ENCODE results near the gene CST3. TPM values are rescaled to one million over a fixed set of nuclear protein-coding genes. Genes with fewer than 3 reads are reported as not detected.

CST3 gene
- total RNA-seq, 1 experiment from 2014 or later = 181 TPM

DNA sequence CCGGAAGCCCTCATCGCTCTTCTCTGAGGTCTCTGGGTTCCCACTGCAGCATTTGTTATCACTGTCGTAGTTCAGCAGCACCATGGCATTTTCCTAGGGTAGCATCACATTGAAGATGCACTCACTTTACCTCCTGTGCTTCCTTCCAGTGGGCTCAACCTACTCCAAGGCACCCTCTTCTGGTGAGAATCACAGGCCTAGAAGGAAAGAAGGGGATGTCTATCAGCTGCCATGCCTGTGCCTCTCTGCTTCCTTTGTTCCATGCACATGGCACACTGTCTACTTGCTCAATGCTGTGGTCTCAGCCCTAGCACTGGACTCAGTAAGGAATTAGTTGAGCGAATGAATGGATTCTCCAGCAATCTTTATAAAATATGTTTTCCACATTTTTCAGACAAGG, 28.4 kb upstream of the CST3 start:
- H3K4me2 ChIP-seq (ENCODE audit: low read length) = no peak overlapping the region
- H3K4me3 ChIP-seq (replicated peaks in 1 of 2; ENCODE audit: low read depth in 1 of 2, low read length in 2 of 2) = no peak overlapping the region
- ATAC-seq (0 out of 2 replicates have a peak, but pooled peaks have one; percentile 42), DNase-seq (ENCODE audit: low read depth, low spot score) (no peak)
- H3K36me3 ChIP-seq (ENCODE audit: control insufficient read depth in 1 of 2, insufficient read depth in 2 of 2, low read length in 2 of 2) = no peaks in the 10 kb centered on the region
- intact Hi-C loops (cut with micrococcal nuclease) = loop anchor here (5.0 kb wide), 3 partner anchors 59 to 1116 kb away; partner anchors contain the start of gene CST9
- no peaks in the 10 kb centered on the region for H3K9me3 ChIP-seq (ENCODE audit: control insufficient read depth in 1 of 2, insufficient read depth in 1 of 2, low read depth in 1 of 2, low read length in 2 of 2)
- no peaks in the 10 kb centered on the region for H3K79me2 ChIP-seq (ENCODE audit: insufficient read depth, low read length)
- RAD21 ChIA-PET (ENCODE audit: low non-redundant PET in 1 of 2, low total read pairs in 2 of 2, uncharacterized antibody in 2 of 2, unreplicated experiment in 2 of 2) = no interaction called here
- CTCF ChIA-PET = interaction anchor here (1.2 kb wide), 1 partner anchor 225 kb away, joined by 3 read pairs; no protein-coding TSS in a partner anchor
- TF ChIP-seq RAD21 (IDR thresholded peaks at IDR 0.05; ENCODE audit: low read depth) (no peak), CTCF (IDR thresholded peaks at IDR 0.05 in 2 of 3, conservative IDR thresholded peaks at IDR 0.05 in 1 of 3; ENCODE audit: borderline replicate concordance in 1 of 3, insufficient read depth in 1 of 3, low read depth in 2 of 3, low read length in 2 of 3) (peak in 2 of 3 experiments; percentile 8 to 12; a peak in 2 of 6 replicates), SIN3A (IDR thresholded peaks at IDR 0.05; ENCODE audit: low read depth) (no peak)
- no peaks in the 10 kb centered on the region for H4K20me1 ChIP-seq (ENCODE audit: insufficient read depth)
- no TSS peak for BruUV-seq (replicated peaks)
- no peaks in the 10 kb centered on the region for H3K4me1 ChIP-seq (ENCODE audit: control insufficient read depth in 1 of 2, insufficient read depth in 2 of 2, low read length in 2 of 2)
- H2AFZ ChIP-seq (ENCODE audit: low read depth, low read length, poor library complexity, severe bottlenecking) = no peak overlapping the region
- H3K9ac ChIP-seq (ENCODE audit: low read length) = no peak overlapping the region
- H3K9me2 ChIP-seq (ENCODE audit: insufficient read depth) = no peaks in the 10 kb centered on the region
- POLR2A ChIA-PET = no interaction called here
- no peak overlapping the region for H3K27ac ChIP-seq (ENCODE audit: low read depth, low read length)
- no peaks in the 10 kb centered on the region for H3K27me3 ChIP-seq (ENCODE audit: insufficient read depth, low read length)

DNA sequence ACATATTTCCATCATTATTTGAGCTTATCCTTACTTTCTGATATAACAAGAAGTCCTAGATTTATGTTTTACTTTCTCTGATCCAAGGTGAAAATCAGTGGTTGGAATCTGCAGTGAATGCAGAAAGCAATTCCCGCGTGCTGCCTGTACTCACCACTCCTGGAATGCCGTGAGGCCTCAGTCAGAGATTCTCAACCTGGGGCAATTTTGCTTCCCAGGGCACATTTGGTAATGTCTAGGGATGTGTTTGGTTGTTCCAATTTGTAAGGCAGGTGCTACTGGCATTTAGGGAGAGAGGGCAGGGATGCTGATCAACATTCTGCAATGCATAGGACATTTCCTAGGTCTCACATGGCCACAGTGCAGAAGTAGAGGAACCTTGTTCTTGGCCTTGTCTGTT, 27.2 kb upstream of the CST3 start:
- TF ChIP-seq SP1 (IDR thresholded peaks at IDR 0.05; ENCODE audit: low read depth) (no peak), CBX3 (IDR thresholded peaks at IDR 0.05; ENCODE audit: low read depth) (no peak), SIN3A (IDR thresholded peaks at IDR 0.05; ENCODE audit: low read depth) (no peak), ZNF274 (IDR thresholded peaks at IDR 0.05; ENCODE audit: low read depth, low read length) (no peak), CEBPB (IDR thresholded peaks at IDR 0.05; ENCODE audit: low read depth) (no peak), ELF1 (IDR thresholded peaks at IDR 0.05; ENCODE audit: borderline replicate concordance, low read depth) (no peak), POLR2A (IDR thresholded peaks at IDR 0.05; ENCODE audit: borderline replicate concordance, extremely low read depth, insufficient read depth, insufficient read length) (no peak), RAD21 (IDR thresholded peaks at IDR 0.05; ENCODE audit: low read depth) (no peak), FOSL1 (IDR thresholded peaks at IDR 0.05; ENCODE audit: low read depth) (no peak), JUND (IDR thresholded peaks at IDR 0.05) (no peak), MAX (IDR thresholded peaks at IDR 0.05) (no peak), ZBTB33 (IDR thresholded peaks at IDR 0.05; ENCODE audit: extremely low read depth, insufficient replicate concordance, low read length) (no peak), EZH2 (IDR thresholded peaks at IDR 0.05) (no peak), TCF7L2 (IDR thresholded peaks at IDR 0.05; ENCODE audit: borderline replicate concordance, extremely low read depth, insufficient read depth, insufficient read length) (no peak), EGR1 (IDR thresholded peaks at IDR 0.05; ENCODE audit: low read depth) (no peak), EZH2phosphoT487 (IDR thresholded peaks at IDR 0.05; ENCODE audit: borderline replicate concordance) (no peak)
- Histone ChIP-seq H3K9ac (ENCODE audit: low read length) (no peak overlapping the region), H4K20me1 (ENCODE audit: insufficient read depth) (no peaks in the 10 kb centered on the region), H3K27ac (ENCODE audit: low read depth, low read length) (no peak overlapping the region), H3K27me3 (ENCODE audit: insufficient read depth, low read length) (no peaks in the 10 kb centered on the region), H3K36me3 (ENCODE audit: control insufficient read depth in 1 of 2, insufficient read depth in 2 of 2, low read length in 2 of 2) (no peaks in the 10 kb centered on the region), H3K4me2 (ENCODE audit: low read length) (no peak overlapping the region), H3K9me2 (ENCODE audit: insufficient read depth) (no peaks in the 10 kb centered on the region), H3K4me1 (ENCODE audit: control insufficient read depth in 1 of 2, insufficient read depth in 2 of 2, low read length in 2 of 2) (no peaks in the 10 kb centered on the region), H3K4me3 (replicated peaks in 1 of 2; ENCODE audit: low read depth in 1 of 2, low read length in 2 of 2) (no peak overlapping the region), H3K9me3 (ENCODE audit: control insufficient read depth in 1 of 2, insufficient read depth in 1 of 2, low read depth in 1 of 2, low read length in 2 of 2) (no peaks in the 10 kb centered on the region), H2AFZ (ENCODE audit: low read depth, low read length, poor library complexity, severe bottlenecking) (no peak overlapping the region), H3K79me2 (ENCODE audit: insufficient read depth, low read length) (no peaks in the 10 kb centered on the region)
- DNase-seq (ENCODE audit: low read depth, low spot score) = no peak
- intact Hi-C loops (cut with micrococcal nuclease) = loop anchor here (5.0 kb wide), 3 partner anchors 58 to 1117 kb away; partner anchors contain the start of gene CST9
- no TSS peak for BruUV-seq (replicated peaks)
- RAD21 ChIA-PET (ENCODE audit: low non-redundant PET in 1 of 2, low total read pairs in 2 of 2, uncharacterized antibody in 2 of 2, unreplicated experiment in 2 of 2) = no interaction called here
- ATAC-seq = no peak
- CTCF ChIA-PET = no interaction called here
- POLR2A ChIA-PET = no interaction called here

All from HCT116 (cell line).